HG03575 (cell line): ENCODE results near the gene DMRTA2.
"Not testable (repeated sequence)": the region's sequence is repeated elsewhere in the genome, so short reads cannot be mapped to it uniquely, and the experiment has no call there.

Experiments
- ATAC-seq: cut with Tn5 transposase; IDR thresholded peaks from one replicate; pipeline ENCODE4 v1.9.1; 2021; ENCODE audit not compliant: unreplicated experiment, insufficient number of reproducible peaks, low FRiP score; ENCODE audit errors: extremely low read depth

The DMRTA2 gene

GRCh38 chr1:50412813-50413476 lies 10.3 kb downstream of the DMRTA2 start:
- ATAC-seq = no peak

DNA sequence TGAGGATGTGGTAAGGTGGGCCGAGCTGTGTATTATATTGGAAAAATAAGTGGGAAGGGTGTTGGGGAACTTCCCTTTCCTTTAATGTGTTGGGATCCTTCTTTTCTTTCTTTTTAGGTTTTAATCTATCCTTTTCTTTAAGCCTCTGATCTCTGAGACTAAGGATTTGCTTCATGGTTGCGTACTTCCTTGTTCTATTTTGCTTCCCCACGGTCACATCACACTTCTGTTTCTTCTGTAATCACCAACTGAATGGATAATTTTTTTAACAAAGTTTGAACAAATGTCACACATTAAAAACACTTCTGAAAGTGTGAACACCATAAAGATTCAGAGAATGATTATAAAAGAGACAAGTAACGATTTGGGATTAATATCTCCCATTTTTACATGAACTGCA lies 17.4 kb downstream of the DMRTA2 start:
- no peak for ATAC-seq

DNA sequence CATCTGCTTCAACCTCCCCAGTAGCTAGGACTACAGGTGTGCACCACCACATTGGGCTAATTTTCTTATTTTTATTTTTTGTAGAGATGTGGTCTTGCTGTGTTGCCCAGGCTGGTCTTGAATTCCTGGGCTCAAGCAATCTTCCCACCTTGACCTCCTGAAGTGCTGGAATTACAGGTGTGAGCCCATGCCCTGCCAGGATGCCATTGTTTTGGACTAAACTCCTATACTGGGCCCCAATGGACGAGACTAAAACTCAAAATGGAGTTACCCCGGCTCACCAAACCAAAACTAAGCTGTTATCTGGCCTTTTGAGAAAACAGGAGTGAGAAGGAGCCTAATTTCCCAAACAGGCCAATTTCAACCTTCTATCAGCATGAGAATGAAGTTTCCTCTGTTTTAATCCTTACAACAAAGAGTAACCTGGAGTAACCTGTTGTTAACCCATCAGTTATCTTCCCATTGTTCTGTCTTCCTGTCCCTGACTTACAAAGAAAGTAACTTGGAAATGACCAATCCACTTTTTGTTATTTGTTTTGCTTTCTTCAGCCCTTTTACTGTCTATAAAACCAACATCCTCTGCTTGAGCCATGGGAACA lies 29.6 kb downstream of the DMRTA2 start:
- ATAC-seq = no peak

- ATAC-seq = not testable (repeated sequence)
Observed at GRCh38 chr1:50381551-50381950, 41.7 kb downstream of the DMRTA2 start.

GRCh38 chr1:50378770-50379169 lies 44.5 kb downstream of the DMRTA2 start:
- no peak for ATAC-seq

DNA sequence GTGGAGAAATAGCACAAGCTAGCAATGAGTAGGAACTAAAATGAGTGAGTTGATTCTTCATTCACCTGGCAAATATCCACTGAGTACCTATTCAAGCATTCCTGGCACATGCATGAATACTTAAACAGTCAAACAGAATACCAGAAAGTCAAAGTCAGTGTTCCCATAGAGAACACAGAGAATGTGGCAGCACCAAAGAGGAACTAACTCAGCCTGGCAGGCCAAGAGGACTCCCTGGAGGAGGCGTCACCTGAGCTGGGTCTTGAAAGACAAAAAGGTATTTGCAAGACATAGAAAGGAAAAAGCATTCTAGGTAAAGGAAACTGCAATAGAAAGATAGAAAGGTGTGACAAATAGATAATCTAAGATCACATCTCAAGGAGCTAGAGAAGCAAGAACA lies 49.7 kb downstream of the DMRTA2 start:
- no peak for ATAC-seq

DNA sequence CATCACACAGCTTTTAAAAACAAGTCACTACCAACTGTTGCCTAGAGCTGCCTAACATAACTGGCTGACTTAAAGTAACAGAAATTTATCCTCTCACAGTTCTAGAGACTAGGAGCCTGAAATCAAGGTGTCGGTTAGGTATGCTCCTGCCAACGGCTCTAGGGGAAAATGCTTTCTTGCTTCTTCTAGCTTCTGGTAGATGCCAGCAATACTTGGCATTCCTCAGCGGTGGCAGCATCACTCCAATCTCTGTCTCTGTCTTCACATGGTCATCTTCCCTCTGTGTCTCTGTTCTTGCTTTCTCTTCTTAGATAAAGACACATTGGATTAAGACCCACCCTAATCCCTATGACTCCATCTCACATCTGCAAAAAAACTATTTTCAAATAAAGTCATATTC lies 51.5 kb downstream of the DMRTA2 start:
- no peak for ATAC-seq

DNA sequence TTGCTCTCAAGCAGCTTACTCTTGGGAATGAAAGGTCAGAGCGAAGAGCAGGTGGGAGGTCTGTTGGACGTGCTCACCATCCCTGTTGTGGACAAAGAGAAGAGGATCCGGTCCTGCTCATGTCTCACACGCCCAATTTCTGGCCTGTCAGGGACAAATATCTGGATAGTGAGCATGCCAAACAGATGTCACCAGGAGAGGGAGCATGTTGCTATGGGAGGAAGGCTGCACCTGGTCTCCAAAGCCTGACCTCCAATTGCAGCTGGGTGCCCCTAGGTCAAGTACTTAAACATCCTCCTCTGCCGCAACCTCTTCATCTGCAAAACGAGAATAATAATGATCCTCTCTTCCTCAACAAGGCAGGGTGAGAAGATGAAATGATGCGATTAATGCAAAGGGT lies 53.4 kb downstream of the DMRTA2 start:
- ATAC-seq = no peak

GRCh38 chr1:50369008-50369634 lies 54.1 kb downstream of the DMRTA2 start:
- ATAC-seq = no peak

GRCh38 chr1:50368179-50369007 lies 54.9 kb downstream of the DMRTA2 start:
- ATAC-seq = no peak
